H1 (cell line): ENCODE results near the gene KCNJ10. TPM values are rescaled to one million over a fixed set of nuclear protein-coding genes. Genes with fewer than 3 reads are reported as not detected.

Experiments
- CTCF ChIA-PET: fragments of 300-600 bp; sonication (Branson Sonifier 250); formaldehyde crosslinking; loops from one replicate; lab custom pipeline; 2021; ENCODE audit not compliant: partially characterized antibody; lab: Charles Lee
- POLR2A ChIA-PET: fragments of 300-600 bp; sonication (Branson Sonifier 250); formaldehyde crosslinking; loops from one replicate; lab custom pipeline; 2021; ENCODE audit warnings: inconsistent platforms; ENCODE audit not compliant: partially characterized antibody; lab: Charles Lee
- DNase-seq, 2 experiments: peaks; one replicate each; pipeline versions ENCODE4 v3.0.0 to v3.0.0-alpha.2; 2010 to 2022; ENCODE audit warnings: low spot score in 2 of 2, low read depth in 1 of 2, mixed read lengths in 1 of 2
- FAIRE-seq: peaks from 2 replicates; lab custom pipeline; 2011; peaks lifted over from hg19 to GRCh38; lab: Jason Lieb, UNC
- H2AFZ ChIP-seq: 2 replicates; pipeline ENCODE4 v1.8.1; 2012; ENCODE audit warnings: low read length, inconsistent platforms
- H2AK5ac ChIP-seq: 2 replicates; pipeline ENCODE4 v1.6.1; 2013; ENCODE audit warnings: low read depth, low read length
- H2BK120ac ChIP-seq: replicated peaks from 2 replicates; pipeline ENCODE3; 2013; ENCODE audit warnings: low read depth, low read length, inconsistent platforms
- H2BK12ac ChIP-seq: 2 replicates; pipeline ENCODE4 v1.6.1; 2013; ENCODE audit warnings: low read depth, low read length
- H2BK15ac ChIP-seq: 2 replicates; pipeline ENCODE4 v1.6.1; 2013; ENCODE audit warnings: low read length
- H2BK20ac ChIP-seq: 2 replicates; pipeline ENCODE4 v1.6.1; 2013; ENCODE audit warnings: low read length
- H2BK5ac ChIP-seq: 2 replicates; pipeline ENCODE4 v1.6.1; 2013; ENCODE audit warnings: low read depth, low read length
- H3K14ac ChIP-seq: 2 replicates; pipeline ENCODE4 v1.6.1; 2013; ENCODE audit warnings: inconsistent platforms; ENCODE audit not compliant: insufficient read length
- H3K18ac ChIP-seq: 2 replicates; pipeline ENCODE4 v1.6.1; 2013; ENCODE audit warnings: low read length; ENCODE audit errors: extremely low read depth
- H3K23ac ChIP-seq: 2 replicates; pipeline ENCODE4 v1.6.1; 2013; ENCODE audit warnings: inconsistent platforms; ENCODE audit not compliant: insufficient read length
- H3K23me2 ChIP-seq: 2 replicates; pipeline ENCODE4 v1.6.1; 2013; ENCODE audit warnings: low read depth, low read length
- H3K27ac ChIP-seq: 2 replicates; pipeline ENCODE4 v1.6.1; 2011; ENCODE audit warnings: low read depth, low read length, inconsistent platforms
- H3K27me3 ChIP-seq, 4 experiments: replicated peaks in 1 of 4; 1 replicate in 1 of 4; 2 replicates in 3 of 4; pipeline versions ENCODE4 v1.6.1 to v1.8.1; 2011 to 2013; ENCODE audit warnings: low read length in 3 of 4, mild to moderate bottlenecking in 3 of 4, inconsistent platforms in 2 of 4, mixed read lengths in 2 of 4, moderate library complexity in 1 of 4; ENCODE audit not compliant: control insufficient read depth in 3 of 4, insufficient read depth in 3 of 4; ENCODE audit errors: extremely low read depth in 1 of 4
- H3K36me3 ChIP-seq, 4 experiments: 2 replicates each; pipeline versions ENCODE4 v1.6.1 to v1.8.1; 2011 to 2013; ENCODE audit warnings: mild to moderate bottlenecking in 4 of 4, low read length in 3 of 4, moderate library complexity in 2 of 4, control low read depth in 1 of 4, inconsistent platforms in 1 of 4; ENCODE audit not compliant: insufficient read depth in 4 of 4, control insufficient read depth in 2 of 4
- H3K4ac ChIP-seq: replicated peaks from 2 replicates; pipeline ENCODE3; 2013; ENCODE audit warnings: low read length, low read depth, mixed read lengths, inconsistent platforms; ENCODE audit not compliant: insufficient read length
- H3K4me1 ChIP-seq, 4 experiments: replicated peaks in 1 of 4; 1 replicate in 1 of 4; 2 replicates in 3 of 4; pipeline versions ENCODE4 v1.6.1 to v1.8.1; 2011 to 2013; ENCODE audit warnings: low read length in 3 of 4, inconsistent platforms in 2 of 4, mixed read lengths in 1 of 4; ENCODE audit not compliant: insufficient read depth in 4 of 4, control insufficient read depth in 3 of 4
- H3K4me2 ChIP-seq, 2 experiments: 2 replicates each; pipeline versions ENCODE4 v1.6.1 to v1.8.1; 2011 to 2013; ENCODE audit warnings: low read depth in 2 of 2, low read length in 2 of 2, control low read depth in 1 of 2, inconsistent platforms in 1 of 2, mild to moderate bottlenecking in 1 of 2; ENCODE audit not compliant: insufficient read depth in 1 of 2
- H3K4me3 ChIP-seq, 4 experiments: fragments of 200-600, 300-600 bp in 1 of 4; sonication (generic), shearing (Covaris generic), sonication (Bioruptor Twin) in 1 of 4; 2 replicates each; pipeline versions ENCODE4 v1.5.1 to v1.8.1; 2011 to 2016; ENCODE audit warnings: low read length in 4 of 4, low read depth in 3 of 4, control low read depth in 2 of 4, inconsistent platforms in 2 of 4, mild to moderate bottlenecking in 2 of 4, mixed read lengths in 1 of 4, moderate library complexity in 1 of 4; ENCODE audit not compliant: insufficient read depth in 2 of 4; ENCODE audit errors: extremely low read depth in 1 of 4
- H3K56ac ChIP-seq: replicated peaks from 2 replicates; pipeline ENCODE3; 2013; ENCODE audit warnings: low read depth, mild to moderate bottlenecking, mixed read lengths, low read length, inconsistent platforms; ENCODE audit not compliant: insufficient read length
- H3K79me1 ChIP-seq: 2 replicates; pipeline ENCODE4 v1.6.1; 2013; ENCODE audit warnings: low read depth, low read length, control low read depth
- H3K79me2 ChIP-seq, 2 experiments: 2 replicates each; pipeline versions ENCODE4 v1.6.1 to v1.8.1; 2012 to 2013; ENCODE audit warnings: low read length in 2 of 2, mild to moderate bottlenecking in 2 of 2, inconsistent platforms in 1 of 2; ENCODE audit not compliant: insufficient read depth in 2 of 2, control insufficient read depth in 1 of 2
- H3K9ac ChIP-seq, 4 experiments: replicated peaks in 1 of 4; 1 replicate in 1 of 4; 2 replicates in 3 of 4; pipeline versions ENCODE4 v1.6.1 to v1.8.1; 2011 to 2013; ENCODE audit warnings: low read depth in 3 of 4, low read length in 3 of 4, control low read depth in 2 of 4, mild to moderate bottlenecking in 2 of 4, moderate library complexity in 2 of 4, inconsistent platforms in 1 of 4; ENCODE audit errors: extremely low read depth in 1 of 4
- H3K9me3 ChIP-seq, 2 experiments: 2 replicates each; pipeline versions ENCODE4 v1.6.1 to v1.8.1; 2012 to 2013; ENCODE audit warnings: mild to moderate bottlenecking in 2 of 2, moderate library complexity in 2 of 2, control low read depth in 1 of 2, inconsistent platforms in 1 of 2, low read depth in 1 of 2, low read length in 1 of 2, mixed read lengths in 1 of 2; ENCODE audit not compliant: insufficient read depth in 2 of 2
- H4K20me1 ChIP-seq, 2 experiments: replicated peaks in 1 of 2; 2 replicates each; pipeline versions ENCODE3 to v1.8.1; 2011 to 2013; ENCODE audit warnings: inconsistent platforms in 2 of 2, low read length in 2 of 2, mild to moderate bottlenecking in 1 of 2; ENCODE audit not compliant: insufficient read depth in 2 of 2, control insufficient read depth in 1 of 2
- H4K5ac ChIP-seq: 2 replicates; pipeline ENCODE4 v1.6.1; 2013; ENCODE audit warnings: low read length, low read depth, mixed read lengths, inconsistent platforms; ENCODE audit not compliant: insufficient read length
- H4K8ac ChIP-seq: 2 replicates; pipeline ENCODE4 v1.8.0; 2013; ENCODE audit warnings: mild to moderate bottlenecking, moderate library complexity, low read length, inconsistent platforms; ENCODE audit not compliant: insufficient read depth; ENCODE audit errors: extremely low read depth
- H4K91ac ChIP-seq: replicated peaks from 2 replicates; pipeline ENCODE3; 2013; ENCODE audit warnings: low read length, mixed read lengths, inconsistent platforms; ENCODE audit not compliant: insufficient read length
- PHF8 ChIP-seq: fragments of 200-600 bp; sonication (generic); conservative IDR thresholded peaks from 2 replicates; pipeline ENCODE4 v1.7.1; 2012; ENCODE audit warnings: low read depth, mild to moderate bottlenecking, inconsistent platforms, low read length, moderate library complexity
- SUZ12 ChIP-seq: fragments of 200-600 bp; sonication (generic); IDR thresholded peaks from 2 replicates; pipeline ENCODE4 v1.6.1; 2012; ENCODE audit warnings: mild to moderate bottlenecking, inconsistent platforms, low read length, moderate library complexity, mixed read lengths
- WGBS, 2 experiments: shearing (Covaris generic) in 1 of 2; methylation state at CpG; one replicate each; pipeline versions ENCODE4 v1.1.6 to v1.1.7; 2013 to 2015; ENCODE audit warnings: low lambda C conversion rate in 2 of 2, mixed read lengths in 2 of 2, inconsistent platforms in 1 of 2, low coverage in 1 of 2, missing lambda C conversion rate in 1 of 2; ENCODE audit not compliant: insufficient replicate concordance in 2 of 2, insufficient coverage in 1 of 2, insufficient read length in 1 of 2; ENCODE audit errors: extremely low coverage in 1 of 2, missing lambda C conversion rate in 1 of 2; 5-methylcytosine and 5-hydroxymethylcytosine counted together
- polyA plus RNA-seq, 7 experiments: library from polyadenylated mRNA; depleted of rRNA in 3 of 7; stranded (reverse) in 5 of 7; unstranded in 2 of 7; fragments of >200 nt in 5 of 7; fragments of 200-250 nt in 2 of 7; gene quantifications; 1 replicate in 5 of 7; 2 replicates in 1 of 7; 4 replicates in 1 of 7; pipeline versions ENCODE4 v1.2.1 to v1.2.3, GENCODE V29; 2011 to 2013; ENCODE audit warnings: missing spikeins in 2 of 7, mixed read lengths in 2 of 7
- total RNA-seq: library from RNA; stranded (reverse); fragmentation: NEBNext Ultra II Directional; extraction: Animal tissue kit (Norgen Biotek cat#: 25700); gene quantifications from 2 replicates; pipeline ENCODE4 v1.2.1, GENCODE V29; 2021

KCNJ10 gene
- total and polyA plus RNA-seq, 2 of the 8 experiments (the other 6 are each of a cell fraction or from before 2014, with no cell fraction given) = 1.7 to 2.4 TPM

DNA sequence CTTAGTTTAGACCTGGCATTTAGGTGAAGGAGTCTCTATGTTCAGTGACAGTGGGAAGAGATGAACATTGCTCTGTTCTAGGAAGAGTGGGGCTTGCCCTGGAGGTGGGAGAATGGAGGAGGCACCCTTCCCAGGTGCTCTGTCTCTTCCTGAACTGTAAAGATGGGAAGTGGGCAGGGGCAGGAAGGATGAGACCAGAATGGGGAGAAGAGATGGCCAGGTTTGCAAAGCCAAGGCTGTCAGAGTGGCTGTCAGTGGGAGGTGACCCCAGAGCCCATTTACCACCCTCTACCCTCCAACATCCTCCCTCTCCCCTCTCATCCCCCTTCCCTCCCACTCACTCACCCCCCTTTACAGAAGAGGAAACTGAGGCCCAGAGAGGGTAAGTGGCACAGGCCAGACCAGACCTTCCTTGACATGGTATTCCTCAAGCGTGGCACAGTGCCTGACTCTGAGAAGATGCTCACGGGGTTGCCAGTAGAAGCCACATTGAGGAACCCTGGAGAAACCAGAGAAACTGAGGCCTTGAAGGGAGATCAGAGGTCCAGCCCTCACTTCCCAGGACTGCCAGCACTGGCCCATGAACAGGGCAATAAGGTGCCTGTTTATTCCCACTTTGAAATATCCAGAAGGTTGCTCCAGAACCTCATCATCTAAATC lies 29.9 kb upstream of the KCNJ10 start:
- Histone ChIP-seq H4K8ac (no peak overlapping the region), H3K79me1 (peaks cover 10% of the 10 kb centered on the region), H4K5ac (no peak overlapping the region), H2BK15ac (no peak overlapping the region), H2AFZ (no peak overlapping the region), H2BK12ac (peak overlapping the region; percentile 46; the same call in 1 of the 2 replicates), H3K4me3 (no peak overlapping the region), H3K9ac (no peak overlapping the region), H3K4me1 (peaks cover 12 to 48% (median 34%) of the 10 kb centered on the region in 4 experiments), H3K9me3 (no peaks in the 10 kb centered on the region; a peak in 1 of 4 replicates), H3K4me2 (peak overlapping the region in 1 of 2 experiments; percentile 71; a peak in 1 of 4 replicates)
- POLR2A ChIA-PET = interaction anchor here (0.9 to 5.1 kb wide), 5 partner anchors 13 to 162 kb away, joined by 3 to 39 read pairs (median 10); partner anchors contain the start of genes ATP1A2 and DCAF8
- no peak for DNase-seq
- TF ChIP-seq SUZ12 (no peak), PHF8 (0 out of 2 replicates have a peak, but pooled peaks have one; percentile 5)
- TF ChIP-seq, all 59 proteins: peak for 1
- WGBS, 2 experiments = 83% methylated on average over 2 of the region's 2 CpGs; no CpG with 5 or more reads in 1 of the 2 experiments
- Histone ChIP-seq H2BK20ac (no peak overlapping the region), H3K27ac (no peak overlapping the region; the same call in 1 of the 2 replicates), H3K23me2 (peaks cover 19% of the 10 kb centered on the region), H4K20me1 (no peaks in the 10 kb centered on the region), H3K27me3 (no peaks in the 10 kb centered on the region), H3K18ac (no peak overlapping the region), H2BK120ac (no peak overlapping the region), H2BK5ac (no peak overlapping the region), H3K56ac (no peak overlapping the region), H3K4ac (no peak overlapping the region), H2AK5ac (no peak overlapping the region), H3K79me2 (peaks cover 0 to 28% of the 10 kb centered on the region in 2 experiments; a peak in 2 of 4 replicates), H3K14ac (no peak overlapping the region), H4K91ac (no peak overlapping the region), H3K23ac (no peak overlapping the region), H3K36me3 (peaks cover 0 to 7% (median 1%) of the 10 kb centered on the region in 4 experiments; a peak in 3 of 8 replicates)
- CTCF ChIA-PET = interaction anchor here (0.9 to 50.1 kb wide), 18 partner anchors 8 to 192 kb away, joined by 3 to 1874 read pairs (median 30); partner anchors contain the start of genes ATP1A2, CASQ1, KCNJ10 and KCNJ9
- no peak for FAIRE-seq
